Activated CD4-positive, alpha-beta T cell treated with anti-CD3 and anti-CD28 coated beads for 4 hours (primary cell): ENCODE results near the gene UBE3B.

Experiments used
- DNase-seq, 2 donors: peaks; one replicate each; pipeline ENCODE4 v3.0.0-alpha.2; 2020

UBE3B gene

DNA sequence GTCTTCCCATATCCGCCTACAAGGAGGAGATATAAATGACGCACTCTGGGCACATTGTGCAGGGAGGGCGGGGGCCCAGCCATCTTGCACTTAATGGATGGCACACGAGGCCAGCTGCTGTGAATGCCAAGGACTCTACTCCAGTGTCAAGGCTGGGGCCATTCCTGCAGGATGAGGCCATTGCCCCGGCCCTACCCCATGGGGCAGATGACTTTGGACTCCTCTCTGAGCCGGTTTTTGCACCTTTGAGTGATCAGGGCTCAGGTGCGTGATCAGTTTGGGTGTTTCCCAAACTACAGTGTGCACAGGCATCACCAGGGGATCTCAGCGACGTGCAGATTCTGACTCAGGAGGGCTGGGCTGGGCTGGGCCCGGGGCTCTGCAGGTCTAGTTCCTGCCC, 79.8 kb downstream of the UBE3B start:
- no peak for DNase-seq

DNA sequence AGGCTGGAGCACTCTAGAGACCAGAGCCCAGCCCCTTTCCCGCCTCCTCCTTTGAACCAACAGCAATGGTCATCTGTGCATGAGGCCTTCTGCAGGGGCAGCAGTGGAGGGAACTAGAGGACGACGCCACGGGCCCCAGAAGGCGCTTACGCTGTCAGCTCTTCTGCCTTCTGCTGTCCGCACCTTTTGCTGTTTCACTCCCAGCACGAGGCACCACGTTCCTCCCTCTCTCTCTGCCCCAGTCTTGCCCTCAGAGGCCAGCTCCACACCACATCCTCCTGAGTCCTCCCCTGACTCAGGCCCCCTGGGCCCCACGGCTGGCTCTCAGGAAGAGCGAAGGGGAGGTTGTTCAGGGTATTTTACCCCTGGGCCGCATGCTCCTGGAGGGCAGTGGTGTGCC, 80.4 kb downstream of the UBE3B start:
- DNase-seq, result no peak

DNA sequence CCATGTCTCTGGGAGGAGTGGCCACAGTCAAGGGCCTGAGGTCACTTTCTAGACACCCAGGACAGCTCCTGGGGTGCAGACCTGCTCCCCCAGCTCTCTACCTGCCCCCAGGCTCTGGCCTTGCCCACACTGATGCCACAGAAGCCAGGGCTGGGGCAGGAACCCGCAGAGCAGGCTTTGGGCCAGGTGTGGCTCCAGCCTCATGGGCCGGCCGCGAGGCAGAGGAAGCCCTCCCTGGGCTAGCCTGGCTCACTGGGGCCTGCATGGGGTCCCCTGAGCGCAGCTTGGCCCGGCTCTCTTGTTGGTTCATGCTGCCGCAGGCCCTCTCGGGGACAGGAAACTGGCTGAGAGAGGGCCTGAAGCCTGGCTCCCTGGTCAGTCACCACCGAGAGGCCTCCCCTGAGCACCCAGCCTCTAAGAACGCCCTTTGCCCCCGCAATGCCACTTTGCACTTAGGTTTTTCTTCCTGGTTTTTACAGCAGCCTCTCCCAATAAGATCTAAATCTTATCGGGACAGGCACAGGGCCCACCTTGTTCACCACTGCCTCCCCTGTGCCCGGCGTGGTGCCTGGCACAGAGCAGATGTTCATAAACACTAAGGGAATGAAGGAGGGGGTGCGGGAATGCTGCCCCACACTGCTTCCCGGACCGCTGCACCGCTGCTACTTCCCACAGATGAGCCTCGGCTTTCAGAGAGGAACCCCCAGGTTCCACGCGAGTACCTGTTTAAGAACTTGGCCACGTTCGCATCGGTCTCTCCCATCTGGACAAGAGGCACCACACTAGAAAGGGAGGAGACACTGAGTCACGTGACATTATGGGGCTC, 81.2 kb downstream of the UBE3B start:
- DNase-seq, result no peak

DNA sequence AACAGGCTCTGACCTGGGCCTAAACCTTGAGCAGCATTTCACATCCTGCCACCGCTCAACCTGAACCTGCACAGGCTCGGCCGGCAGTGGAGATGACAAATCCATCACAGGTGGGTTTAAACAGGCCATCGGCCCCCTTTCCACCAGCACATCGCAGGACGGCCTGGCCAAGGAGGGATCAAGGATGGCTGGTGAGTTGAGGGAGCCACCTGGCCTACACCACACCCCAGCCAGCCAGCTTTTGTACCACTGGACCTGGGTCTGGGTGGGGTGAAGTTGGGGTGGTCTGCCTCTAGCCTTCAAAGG, 81.7 kb downstream of the UBE3B start:
- DNase-seq, result no peak

DNA sequence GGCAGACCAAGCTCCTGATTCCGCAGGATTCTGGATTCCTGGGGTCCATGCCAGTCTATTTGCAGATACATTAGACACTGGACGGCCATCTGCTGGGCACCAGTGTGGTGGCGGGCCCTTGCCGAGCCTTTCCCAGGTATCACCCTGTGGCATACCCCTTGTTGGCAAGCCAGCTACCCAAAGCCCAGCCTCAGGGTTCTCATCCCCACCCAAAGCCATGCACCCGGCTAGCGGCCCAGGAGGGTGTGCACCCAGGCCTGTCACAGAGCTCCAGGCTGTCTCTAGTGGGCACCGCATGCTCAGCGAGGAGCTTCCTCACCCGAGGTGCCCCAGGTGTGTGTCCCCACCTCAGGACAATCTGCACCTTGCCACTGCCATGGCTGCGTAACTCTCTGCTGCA, 82.2 kb downstream of the UBE3B start:
- DNase-seq, result no peak

DNA sequence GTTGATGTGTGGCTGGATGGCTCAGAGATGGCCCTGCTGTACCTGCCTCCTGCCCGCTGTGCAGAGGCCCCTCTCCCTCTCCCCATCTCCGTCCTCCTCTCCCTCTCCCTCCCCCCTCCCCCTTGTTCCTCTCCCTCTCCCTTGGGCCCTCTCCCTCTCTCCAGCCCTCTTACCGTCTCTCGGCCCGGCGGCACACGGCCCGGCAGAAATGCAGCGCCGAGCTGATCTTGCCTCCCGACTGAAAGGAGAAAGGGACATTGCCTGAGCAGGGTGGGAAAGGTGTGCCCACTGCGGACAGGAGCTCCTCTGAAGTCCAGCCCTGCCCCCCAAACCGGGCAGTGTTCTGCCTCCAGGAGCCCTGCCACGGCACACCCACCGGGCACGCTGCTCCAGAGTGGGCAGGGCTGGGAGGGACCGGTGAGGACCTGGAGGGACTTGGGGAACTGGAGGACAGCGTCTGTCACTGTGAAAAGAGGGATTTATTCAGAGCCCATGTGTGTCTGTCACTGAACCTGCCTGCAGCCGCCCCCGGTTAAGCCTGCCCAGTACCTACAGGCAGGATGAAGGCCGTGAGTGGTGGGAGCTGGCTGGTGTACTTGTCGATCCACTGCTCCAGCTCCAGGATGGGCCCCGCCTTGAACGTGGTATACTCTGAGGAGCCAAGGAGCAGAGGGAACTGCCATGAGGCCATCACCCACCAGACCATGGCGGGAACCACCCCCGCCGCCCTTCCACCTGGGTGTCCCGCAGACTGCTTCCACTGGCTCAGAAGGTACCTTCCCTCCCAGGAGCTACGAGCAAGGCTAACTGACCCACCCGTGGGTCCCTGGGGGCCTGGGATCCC, 83.7 kb downstream of the UBE3B start:
- DNase-seq, result no peak

DNA sequence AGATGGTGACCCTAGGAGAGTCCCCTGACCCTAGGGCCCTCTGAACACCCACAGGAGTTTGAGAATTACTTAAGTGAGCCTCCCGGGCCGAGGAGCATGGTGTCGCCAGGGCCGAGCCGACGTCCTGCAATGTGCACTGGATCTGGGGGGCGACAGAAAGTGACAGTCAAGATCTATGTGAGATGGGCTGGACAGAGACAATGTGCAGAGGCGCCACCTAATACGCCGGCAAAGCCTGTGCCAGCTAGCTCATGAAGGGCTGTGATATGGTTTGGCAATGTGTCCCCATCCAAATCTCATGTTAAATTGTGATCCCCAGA, 84.2 kb downstream of the UBE3B start:
- no peak for DNase-seq

DNA sequence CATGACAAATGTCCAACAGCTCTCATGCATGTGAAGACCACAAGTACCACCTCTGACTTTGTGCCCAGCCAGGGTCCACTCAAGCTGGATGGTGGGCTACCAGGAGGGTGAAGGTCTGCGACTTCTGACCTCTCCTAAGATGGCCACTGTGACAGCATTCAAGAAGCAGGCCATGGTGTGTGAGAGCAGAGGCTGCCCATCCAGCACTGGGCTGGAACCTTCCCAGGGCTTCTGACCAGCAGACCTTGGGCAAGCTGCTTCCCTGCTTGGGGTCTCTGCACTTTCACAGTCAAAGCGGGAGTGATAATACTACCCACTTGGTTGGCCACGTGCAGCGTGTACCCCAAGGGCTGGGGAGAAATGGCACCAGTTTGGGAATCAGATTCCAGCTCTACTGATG, 85.4 kb downstream of the UBE3B start:
- DNase-seq, result no peak

DNA sequence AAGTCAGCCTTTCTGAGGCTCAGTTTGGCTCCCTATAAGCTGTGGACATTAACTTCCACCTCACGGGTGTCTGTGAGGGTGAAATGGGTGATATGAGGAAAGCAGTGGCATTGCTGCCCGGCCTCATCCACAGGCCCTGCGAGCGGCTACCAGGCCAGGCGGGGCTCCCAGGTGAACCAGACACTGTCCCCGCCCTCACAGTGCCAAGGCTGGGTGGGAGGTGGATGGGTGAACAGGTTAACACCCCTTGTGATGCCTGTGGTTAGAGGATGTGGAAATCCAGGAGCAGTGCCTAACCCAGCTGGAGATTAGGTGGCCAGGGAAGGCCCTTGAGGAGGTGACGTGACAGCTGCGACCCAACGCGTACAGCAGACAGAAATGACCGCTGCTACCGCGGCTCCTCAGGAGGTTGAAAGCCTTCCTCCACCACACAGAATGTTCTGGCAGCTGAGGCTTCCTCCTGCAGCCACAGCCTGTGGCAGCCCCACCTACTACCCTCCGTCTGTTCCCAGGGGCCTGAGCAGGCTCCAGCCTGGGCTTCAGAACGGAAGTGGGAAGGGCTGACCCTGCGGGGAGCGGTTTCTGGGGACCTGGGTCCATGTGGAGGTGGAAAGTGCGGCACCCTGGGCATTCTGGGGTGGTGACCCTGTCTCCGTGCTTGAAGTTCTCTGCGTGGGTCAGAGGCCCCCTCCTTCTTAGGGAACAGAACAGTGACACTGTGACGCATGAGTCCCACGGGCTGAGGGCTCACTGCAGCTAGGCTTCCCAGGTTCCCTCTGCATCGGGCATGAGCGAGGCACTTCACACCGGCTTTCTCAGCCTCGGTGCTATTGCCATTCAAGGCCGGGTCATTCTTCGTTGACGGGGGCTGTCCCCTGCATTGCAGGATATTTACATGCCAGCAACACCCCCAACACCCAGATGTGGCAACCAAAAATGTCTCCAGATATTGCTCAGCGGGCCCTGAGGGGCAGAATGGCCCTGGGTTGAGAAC, 86.2 kb downstream of the UBE3B start:
- DNase-seq, result no peak

DNA sequence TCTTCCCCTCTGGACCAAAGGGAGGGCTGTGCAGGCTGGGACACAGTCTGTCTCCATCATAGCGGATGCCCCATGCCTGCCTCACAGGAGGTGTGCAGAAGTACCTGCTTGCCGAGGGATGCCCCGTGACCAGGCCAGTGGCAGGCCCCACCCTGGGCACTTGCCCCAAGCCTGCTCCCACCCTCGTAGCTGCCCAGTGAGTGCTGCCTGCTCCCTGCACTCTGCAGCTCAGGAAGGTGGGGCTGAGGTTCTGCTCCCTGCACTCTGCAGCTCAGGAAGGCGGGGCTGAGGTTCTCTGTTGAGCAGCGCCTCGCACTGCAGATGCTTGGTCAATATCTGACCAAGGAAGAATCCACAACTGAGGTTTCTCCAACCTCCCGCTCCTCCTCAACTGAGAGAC, 89.0 kb downstream of the UBE3B start:
- DNase-seq, result no peak

DNA sequence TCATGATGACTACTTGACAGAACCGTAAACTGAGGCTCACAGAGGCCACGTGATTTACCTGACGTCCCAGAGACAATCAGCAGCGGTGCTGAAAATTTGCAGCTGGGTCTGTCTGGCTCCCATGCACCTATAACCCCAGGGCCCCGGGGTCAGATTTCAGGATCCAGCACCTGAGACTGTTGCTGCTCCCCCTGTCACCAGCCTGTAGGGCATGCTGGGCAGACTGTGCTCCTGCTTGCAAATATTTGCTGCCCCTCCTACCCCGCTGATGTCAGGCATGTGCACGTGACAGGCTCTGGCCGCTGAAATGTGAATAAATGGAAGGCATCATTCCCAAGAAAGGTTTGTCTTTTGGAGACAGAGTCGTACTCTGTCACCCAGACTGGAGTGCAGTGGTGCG, 89.9 kb downstream of the UBE3B start:
- DNase-seq, result no peak

DNA sequence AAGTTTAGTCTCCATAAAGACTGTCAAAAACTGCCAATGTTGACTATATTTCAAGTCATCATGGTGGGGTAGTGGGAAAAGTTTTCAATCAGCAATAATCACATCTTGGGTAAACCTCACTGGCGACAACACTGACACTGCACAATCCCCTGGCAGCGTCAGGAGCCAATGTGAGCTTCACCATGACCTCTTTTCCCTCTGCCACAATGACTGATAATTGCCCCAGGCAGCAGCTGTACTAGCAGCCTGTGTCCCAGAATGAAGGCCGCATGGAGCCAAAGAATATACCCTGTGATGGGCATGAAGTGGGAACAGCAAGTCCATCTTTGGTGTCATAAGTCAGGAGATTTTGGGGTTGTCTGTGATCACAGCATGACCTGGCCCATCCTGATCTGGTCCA, 90.5 kb downstream of the UBE3B start:
- no peak for DNase-seq

DNA sequence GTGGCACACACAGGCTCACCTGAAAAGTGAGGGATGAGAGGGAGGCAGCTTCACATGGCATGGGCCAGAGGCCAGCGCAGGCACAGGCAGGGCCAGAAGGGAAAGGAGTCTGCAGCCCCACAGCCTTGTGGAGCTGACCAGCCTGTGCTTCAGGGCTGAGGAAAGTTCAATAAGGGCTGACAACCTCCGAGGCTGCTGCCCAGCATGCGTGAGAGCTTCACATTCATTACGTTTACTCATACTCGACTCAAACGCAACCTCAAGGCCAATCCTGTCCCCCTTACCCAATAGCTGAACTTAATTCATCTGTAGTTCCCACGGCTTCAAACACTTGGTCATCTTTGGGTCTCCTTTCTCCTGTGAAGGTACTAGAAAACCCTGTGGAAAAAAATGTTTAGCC, 91.1 kb downstream of the UBE3B start:
- no peak for DNase-seq

DNA sequence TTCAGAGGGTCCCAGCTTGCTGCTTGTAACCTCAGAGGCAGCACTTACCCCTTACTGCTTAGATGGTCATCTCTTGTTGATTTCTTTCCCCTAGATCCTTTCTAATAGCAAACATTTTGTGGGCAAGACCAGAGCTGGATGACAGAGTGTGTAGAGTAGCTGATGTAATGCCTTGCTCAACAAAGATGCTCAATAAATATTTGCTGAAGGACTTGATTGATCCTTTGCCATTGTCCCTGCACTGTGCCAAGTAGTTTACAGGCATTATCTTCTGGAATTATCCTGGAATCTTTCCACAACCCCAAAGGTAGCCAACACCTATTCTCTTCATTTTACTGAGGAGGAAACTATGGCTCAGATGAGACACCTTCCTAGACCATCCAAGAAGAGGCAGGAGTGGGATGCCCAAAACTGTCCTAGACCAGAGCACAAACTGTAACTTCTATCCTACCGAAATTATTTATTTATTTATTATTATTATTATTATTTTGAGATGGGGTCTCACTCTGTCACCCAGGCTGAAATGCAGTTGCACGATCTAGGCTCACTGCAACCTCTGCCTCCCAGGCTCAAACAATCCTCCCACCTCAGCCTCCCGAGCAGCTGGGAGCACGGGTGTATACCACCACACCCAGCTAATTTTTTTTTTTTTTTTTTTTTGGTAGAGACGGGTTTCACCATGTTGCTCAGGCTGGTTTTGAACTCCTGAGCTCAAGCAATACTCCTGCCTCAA, 94.5 kb downstream of the UBE3B start:
- DNase-seq, result no peak

DNA sequence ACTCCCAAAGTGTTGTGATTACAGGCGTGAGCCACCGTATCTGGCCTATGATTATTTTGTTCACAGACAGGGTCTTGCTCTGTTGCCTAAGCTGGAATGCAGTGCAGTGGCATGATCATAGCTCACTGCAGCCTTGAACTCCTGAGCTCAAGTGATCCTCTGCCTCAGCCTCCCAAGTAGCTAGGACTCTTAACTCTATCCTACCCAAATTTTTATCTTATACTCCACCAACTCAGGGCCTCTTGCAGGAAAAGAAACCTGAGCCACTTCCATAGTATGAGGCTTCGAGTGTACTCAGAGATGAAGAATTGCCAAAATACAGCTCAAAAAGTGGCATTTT, 95.0 kb downstream of the UBE3B start:
- DNase-seq, result no peak

DNA sequence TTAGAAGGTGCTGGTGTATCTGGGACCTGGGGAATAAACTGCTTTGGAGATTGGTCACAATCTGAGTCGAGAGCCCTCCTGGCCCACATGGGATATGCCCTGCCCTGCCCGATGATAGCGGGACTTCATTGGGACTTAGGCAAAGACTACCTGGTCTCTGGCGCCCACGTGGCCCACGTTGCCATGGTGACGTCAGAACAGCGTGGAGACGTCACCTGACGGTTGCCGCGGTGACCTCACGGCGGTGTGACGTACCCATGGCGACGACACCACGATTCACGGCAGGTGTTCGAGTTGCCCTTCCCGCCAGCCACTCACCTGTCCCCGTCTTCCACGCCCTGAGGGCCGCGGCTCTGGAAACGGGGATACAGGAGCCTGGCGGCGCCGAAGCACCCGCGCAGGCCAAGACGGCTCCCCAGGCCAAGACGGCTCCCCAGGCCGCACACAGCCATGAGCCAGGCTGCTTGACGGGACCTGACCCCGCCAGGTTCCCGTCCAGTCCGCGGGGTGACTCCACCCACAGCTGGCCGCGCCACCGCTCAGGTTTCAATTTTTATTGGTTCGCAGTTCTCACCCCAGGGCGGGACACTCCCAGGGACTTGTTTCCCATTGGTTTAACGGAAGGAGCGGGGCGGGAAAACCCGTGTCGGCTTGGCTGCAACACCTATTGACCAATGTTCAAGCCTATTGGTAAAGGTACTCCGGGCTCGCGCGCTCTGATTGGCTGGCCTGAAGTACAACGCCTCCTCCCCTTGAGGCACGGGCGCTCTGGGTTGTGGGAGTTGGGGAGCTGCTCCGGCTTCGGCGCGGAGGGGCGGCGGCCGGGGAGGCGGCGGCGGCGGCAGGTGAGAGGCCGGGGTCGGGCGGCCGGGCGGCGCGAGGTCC, 95.8 kb downstream of the UBE3B start, which contains the start of the genes MMAB and MVK:
Gene MMAB, minus strand, starts transcription at position 476 of the 885 bp plus-strand sequence. Its CDS starts 24 bp downstream, at position 452.
Gene MVK, plus strand, starts transcription at position 766 of the 885 bp plus-strand sequence. CDS start 1,029 bp downstream, outside the sequence.
- peak; percentile 98 for DNase-seq

DNA sequence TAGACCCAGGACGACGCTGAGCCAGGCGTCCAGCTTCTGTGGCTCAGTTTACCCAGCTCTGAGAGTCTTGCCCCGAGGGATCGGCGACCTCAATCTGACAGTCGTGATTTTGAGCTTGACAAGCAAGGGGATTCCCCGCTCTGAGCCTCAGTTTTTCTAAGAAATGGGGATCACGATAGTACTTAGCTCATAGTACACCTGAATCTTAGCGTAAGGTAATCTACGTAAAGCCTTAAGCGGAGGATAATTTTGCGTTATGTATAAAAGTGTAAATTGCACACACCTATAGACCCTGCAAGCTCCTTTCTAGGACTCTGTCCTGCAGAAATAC, 96.4 kb downstream of the UBE3B start:
- DNase-seq, result no peak

DNA sequence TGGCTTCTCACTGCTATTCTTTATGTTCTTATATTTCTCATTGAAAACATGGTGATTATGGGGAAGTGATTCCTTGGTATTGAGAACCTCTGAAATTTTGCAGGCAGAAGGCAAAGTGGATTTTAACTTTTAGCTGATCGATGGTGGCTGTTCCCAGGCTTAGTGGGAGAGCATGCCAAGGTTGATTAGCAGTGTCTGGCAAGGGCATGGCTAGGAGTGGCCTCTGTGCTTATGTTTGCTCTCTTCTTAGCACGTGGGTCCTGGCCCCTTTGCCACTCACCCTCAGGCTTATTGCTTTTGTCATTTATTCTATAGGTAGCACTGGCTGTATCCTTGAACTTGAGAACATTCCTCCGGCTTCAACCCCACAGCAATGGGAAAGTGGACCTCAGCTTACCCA, 98.2 kb downstream of the UBE3B start:
- no peak for DNase-seq

DNA sequence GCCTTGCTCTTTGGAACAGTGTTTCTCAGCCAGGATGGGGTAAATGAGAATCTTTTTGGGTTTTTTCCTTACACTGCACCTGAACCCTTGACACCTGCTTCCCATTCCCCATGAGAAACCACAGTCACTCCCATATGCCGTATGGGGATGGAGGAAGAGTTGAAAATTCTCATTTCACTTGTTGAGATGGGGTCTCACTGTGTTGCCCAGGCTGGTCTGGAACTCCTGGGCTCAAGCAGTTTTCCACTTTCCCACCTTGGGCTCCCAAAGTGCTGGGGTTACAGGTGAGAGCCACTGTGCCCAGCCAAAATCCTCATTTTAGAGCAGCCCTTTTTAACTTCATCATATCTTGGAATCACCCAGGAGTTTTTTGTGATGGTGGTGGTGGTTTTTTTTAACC, 99.9 kb downstream of the UBE3B start:
- DNase-seq, result no peak

DNA sequence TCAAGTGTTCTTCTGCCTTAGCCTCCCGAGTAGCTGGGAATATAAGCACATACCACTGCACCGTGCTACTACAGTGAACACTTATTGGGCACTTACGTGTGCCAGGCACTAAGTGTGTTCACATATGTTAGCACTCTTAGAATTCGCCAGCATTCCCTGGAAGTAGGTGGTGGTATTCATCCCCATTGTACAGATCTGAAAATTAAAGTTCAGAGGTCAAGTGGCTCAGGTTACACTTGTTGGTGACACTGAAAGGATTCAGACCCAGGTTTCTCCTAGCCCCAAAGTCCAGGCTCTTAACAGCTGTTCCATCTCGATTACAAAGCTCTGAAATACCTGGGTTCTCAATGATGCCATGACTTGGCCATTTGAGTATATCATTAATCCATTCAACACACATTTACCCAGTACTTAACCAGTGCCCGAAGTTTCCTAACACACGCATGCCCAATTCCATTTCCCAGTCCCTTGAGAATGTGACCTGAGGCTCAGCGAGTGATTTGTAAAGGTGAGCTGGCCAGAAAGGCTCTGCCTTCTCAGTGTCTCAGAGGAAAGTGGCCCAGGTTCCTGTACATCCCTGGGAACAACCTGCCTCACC, 101.0 kb downstream of the UBE3B start:
- no peak for DNase-seq

DNA sequence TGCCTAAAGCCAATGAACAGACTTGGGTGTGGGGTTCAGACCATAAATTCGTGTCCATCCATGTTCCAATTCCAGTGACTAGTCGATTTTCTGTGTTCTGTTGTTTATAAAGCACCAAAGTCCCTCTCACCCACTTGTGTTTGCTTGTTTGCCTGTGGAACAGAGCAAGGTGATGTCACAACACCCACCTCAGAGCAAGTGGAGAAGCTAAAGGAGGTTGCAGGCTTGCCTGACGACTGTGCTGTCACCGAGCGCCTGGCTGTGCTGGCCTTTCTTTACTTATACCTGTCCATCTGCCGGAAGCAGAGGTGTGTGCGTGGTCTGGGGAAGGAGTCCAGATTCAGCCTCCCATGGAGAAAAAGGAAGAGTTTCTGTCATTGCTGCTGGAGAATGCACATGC, 102.2 kb downstream of the UBE3B start:
- DNase-seq, result no peak
